22Rv1 (cell line): ENCODE data around the gene RANBP1.

Experiments
- H3K27ac ChIP-seq: fragments of 450-650 bp; 2 replicates; pipeline ENCODE4 v1.5.1; 2017
- ZFX ChIP-seq: fragments of 450-650 bp; IDR thresholded peaks from 2 replicates; pipeline ENCODE4 v1.6.1; 2017; ENCODE audit warnings: antibody characterized with exemption, borderline replicate concordance
- TF ChIP-seq, protein P1 (sequence below): fragments of 450-650 bp; IDR thresholded peaks from 2 replicates; pipeline ENCODE4 v1.5.1; 2017; ENCODE audit warnings: mild to moderate bottlenecking

RANBP1 gene

DNA sequence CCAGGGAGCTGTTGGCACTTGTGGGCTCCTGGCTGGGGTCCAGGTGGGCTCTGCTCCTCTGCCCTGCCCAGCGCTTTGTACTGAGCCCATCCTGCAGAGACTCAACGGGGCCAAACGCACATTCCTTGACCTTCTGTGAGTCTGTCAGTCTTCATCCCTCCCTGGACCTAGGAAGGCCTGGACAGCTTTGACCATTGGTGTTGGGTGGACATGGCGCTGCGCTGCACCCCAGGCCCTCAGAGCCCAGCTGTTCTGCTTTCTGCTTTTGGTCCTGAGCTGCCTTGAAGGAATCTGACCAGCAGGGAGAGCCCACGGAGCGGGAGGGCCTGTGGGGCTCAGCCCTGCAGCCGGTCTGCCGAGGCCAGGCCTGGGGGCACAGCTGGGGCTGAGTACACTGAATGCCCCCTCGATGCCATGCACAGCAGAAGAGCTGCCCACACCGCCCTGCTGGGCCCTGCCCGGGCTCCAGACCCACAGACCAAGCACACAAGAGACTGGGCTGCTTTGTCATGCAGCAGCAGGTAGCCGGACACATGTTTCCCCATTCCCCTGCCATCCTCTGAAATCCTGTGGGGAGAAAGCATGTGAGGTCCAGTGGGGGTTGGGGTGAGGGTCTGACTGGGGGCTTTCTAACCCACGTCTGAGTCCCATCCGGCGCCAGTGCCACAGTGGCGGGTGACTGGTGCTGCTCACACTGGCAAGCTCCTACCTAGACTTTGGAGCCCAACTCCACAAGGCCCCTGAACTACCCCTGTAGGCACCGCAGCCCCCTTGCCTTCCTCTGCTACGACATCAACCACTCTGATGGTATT is 59.1 kb downstream of the RANBP1 start:
- H3K27ac ChIP-seq: no peak overlapping the region
- TF ChIP-seq, protein P1, sequence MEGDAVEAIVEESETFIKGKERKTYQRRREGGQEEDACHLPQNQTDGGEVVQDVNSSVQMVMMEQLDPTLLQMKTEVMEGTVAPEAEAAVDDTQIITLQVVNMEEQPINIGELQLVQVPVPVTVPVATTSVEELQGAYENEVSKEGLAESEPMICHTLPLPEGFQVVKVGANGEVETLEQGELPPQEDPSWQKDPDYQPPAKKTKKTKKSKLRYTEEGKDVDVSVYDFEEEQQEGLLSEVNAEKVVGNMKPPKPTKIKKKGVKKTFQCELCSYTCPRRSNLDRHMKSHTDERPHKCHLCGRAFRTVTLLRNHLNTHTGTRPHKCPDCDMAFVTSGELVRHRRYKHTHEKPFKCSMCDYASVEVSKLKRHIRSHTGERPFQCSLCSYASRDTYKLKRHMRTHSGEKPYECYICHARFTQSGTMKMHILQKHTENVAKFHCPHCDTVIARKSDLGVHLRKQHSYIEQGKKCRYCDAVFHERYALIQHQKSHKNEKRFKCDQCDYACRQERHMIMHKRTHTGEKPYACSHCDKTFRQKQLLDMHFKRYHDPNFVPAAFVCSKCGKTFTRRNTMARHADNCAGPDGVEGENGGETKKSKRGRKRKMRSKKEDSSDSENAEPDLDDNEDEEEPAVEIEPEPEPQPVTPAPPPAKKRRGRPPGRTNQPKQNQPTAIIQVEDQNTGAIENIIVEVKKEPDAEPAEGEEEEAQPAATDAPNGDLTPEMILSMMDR: no peak
- TF ChIP-seq ZFX: no peak

DNA sequence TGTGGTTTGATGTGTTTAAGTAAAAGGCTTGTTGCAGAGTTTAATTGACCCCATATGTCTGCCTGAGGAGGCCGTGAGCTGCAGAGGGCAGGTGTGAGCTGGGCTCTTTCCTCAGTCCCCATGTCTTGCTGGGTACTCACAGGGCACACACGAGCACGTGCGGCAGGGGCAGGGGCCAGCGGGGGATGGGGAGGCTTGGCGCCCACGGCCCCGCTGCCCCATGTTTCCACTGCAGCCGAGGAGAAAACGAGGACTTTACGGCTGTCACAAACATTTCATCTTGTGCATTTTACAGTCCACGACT is 59.6 kb downstream of the RANBP1 start:
- H3K27ac ChIP-seq: no peak overlapping the region
- TF ChIP-seq ZFX: no peak
- TF ChIP-seq, protein P1: no peak

DNA sequence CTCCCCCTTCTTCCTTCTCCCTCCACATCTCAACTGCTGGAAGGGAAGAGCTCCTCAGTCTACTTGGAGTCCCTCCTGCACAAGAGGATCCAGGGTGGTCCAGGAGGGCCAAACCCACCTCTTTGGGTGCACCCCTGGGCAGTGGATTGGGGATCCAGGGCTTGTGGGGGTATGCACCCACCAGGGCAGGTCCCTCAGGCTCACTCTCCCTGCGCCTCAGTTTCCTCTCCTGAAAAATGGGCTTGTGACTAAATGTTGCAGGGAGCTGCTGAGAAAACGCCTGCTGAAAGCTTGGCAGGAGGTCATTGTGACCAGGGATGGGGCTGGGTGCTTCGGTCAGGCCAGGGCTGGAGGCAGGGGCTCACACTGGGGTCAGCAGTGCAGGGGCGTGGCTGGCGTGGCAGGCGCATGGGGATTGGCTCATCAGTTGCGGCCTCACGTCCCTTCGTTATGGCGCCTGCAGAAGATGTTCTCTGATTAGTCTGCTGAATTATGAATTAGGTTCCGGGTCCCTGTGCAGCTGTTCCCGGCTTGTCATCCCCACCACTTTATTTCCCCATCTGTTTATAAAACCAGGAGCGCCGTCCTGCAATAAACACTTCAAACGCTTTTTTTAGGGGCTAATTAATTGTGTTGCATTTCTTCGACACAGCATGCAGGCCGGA is 60.6 kb downstream of the RANBP1 start:
- TF ChIP-seq, protein P1: no peak
- TF ChIP-seq ZFX: no peak
- no peak overlapping the region for H3K27ac ChIP-seq
